HepG2 (cell line): ENCODE results near the gene SLC16A6. TPM values are rescaled to one million over a fixed set of nuclear protein-coding genes. Genes with fewer than 3 reads are reported as not detected.

Experiments used
- ARID5B ChIP-seq: IDR thresholded peaks from 2 replicates; pipeline ENCODE4 v1.4.0; 2020; ENCODE audit warnings: mild to moderate bottlenecking, missing genetic modification reagents
- CREM ChIP-seq, 2 experiments: sonication (generic) in 1 of 2; formaldehyde crosslinking in 1 of 2; IDR thresholded peaks; 2 replicates each; pipeline versions ENCODE4 v1.4.0 to v1.6.1; 2016 to 2020; ENCODE audit warnings: antibody characterized with exemption in 1 of 2, mild to moderate bottlenecking in 1 of 2, missing genetic modification reagents in 1 of 2
- EED ChIP-seq: sonication (generic); formaldehyde crosslinking; IDR thresholded peaks from 2 replicates; pipeline ENCODE4 v1.5.0; 2020; ENCODE audit warnings: mild to moderate bottlenecking, missing genetic modification reagents
- MED1 ChIP-seq: sonication (generic); formaldehyde crosslinking; IDR thresholded peaks from 2 replicates; pipeline ENCODE4 v1.4.0; 2020; ENCODE audit warnings: missing genetic modification reagents
- PHF8 ChIP-seq: sonication (generic); formaldehyde crosslinking; IDR thresholded peaks from 2 replicates; pipeline ENCODE4 v1.5.0; 2020; ENCODE audit warnings: missing genetic modification reagents
- SPEN ChIP-seq: sonication (generic); formaldehyde crosslinking; IDR thresholded peaks from 2 replicates; pipeline ENCODE4 v1.5.1; 2020; ENCODE audit warnings: low read depth, mild to moderate bottlenecking, missing genetic modification reagents
- TAF1 ChIP-seq: sonication (generic); formaldehyde crosslinking; IDR thresholded peaks from 2 replicates; pipeline ENCODE4 v1.4.0; 2020; ENCODE audit warnings: missing genetic modification reagents
- THAP9 ChIP-seq: sonication (generic); formaldehyde crosslinking; IDR thresholded peaks from 2 replicates; pipeline ENCODE4; 2020; ENCODE audit warnings: missing genetic modification reagents, mild to moderate bottlenecking, borderline replicate concordance
- WIZ ChIP-seq: sonication (generic); formaldehyde crosslinking; IDR thresholded peaks from 2 replicates; pipeline ENCODE4 v1.5.1; 2020; ENCODE audit warnings: mild to moderate bottlenecking, missing genetic modification reagents
- ZBTB7B ChIP-seq: sonication (generic); formaldehyde crosslinking; IDR thresholded peaks from 2 replicates; pipeline ENCODE4 v1.4.0; 2020; ENCODE audit warnings: missing genetic modification reagents
- ZFP41 ChIP-seq: sonication (generic); formaldehyde crosslinking; IDR thresholded peaks from 2 replicates; pipeline ENCODE4 v1.4.0; 2020; ENCODE audit warnings: mild to moderate bottlenecking, missing genetic modification reagents, borderline replicate concordance
- ZNF331 ChIP-seq: sonication (generic); formaldehyde crosslinking; IDR thresholded peaks from 2 replicates; pipeline ENCODE4 v1.4.0; 2020; ENCODE audit warnings: missing genetic modification reagents
- ZNF547 ChIP-seq: sonication (generic); formaldehyde crosslinking; IDR thresholded peaks from 2 replicates; pipeline ENCODE4 v1.5.1; 2020; ENCODE audit warnings: mild to moderate bottlenecking, missing genetic modification reagents
- ZNF704 ChIP-seq: sonication (generic); formaldehyde crosslinking; IDR thresholded peaks from 2 replicates; pipeline ENCODE4 v1.8.1; 2023; ENCODE audit warnings: mild to moderate bottlenecking, inconsistent platforms, moderate library complexity, missing genetic modification reagents, borderline replicate concordance
- ZNF788 ChIP-seq: sonication (generic); formaldehyde crosslinking; IDR thresholded peaks from 2 replicates; pipeline ENCODE4 v1.5.0; 2020; ENCODE audit warnings: mild to moderate bottlenecking, missing genetic modification reagents, borderline replicate concordance
- ZNF891 ChIP-seq: sonication (generic); formaldehyde crosslinking; IDR thresholded peaks from 2 replicates; pipeline ENCODE4 v1.5.0; 2020; ENCODE audit warnings: mild to moderate bottlenecking, missing genetic modification reagents
- polyA plus RNA-seq, 8 experiments: library from polyadenylated mRNA; depleted of rRNA in 3 of 8; stranded (reverse) in 7 of 8; unstranded in 1 of 8; fragments of >200 nt; fragmentation: Illumina TruSeq in 4 of 8; extraction: Trizol in 4 of 8; gene quantifications; 2 replicates each; pipeline versions ENCODE4 v1.2.1 to v1.2.3, GENCODE V29; 2011 to 2016; ENCODE audit warnings: low read depth in 4 of 8, missing spikeins in 1 of 8, mixed read lengths in 1 of 8; ENCODE audit not compliant: insufficient read depth in 1 of 8
- total RNA-seq, 5 experiments: library from RNA; depleted of rRNA; stranded (reverse); fragments of >200 nt; fragmentation: Illumina TruSeq; extraction: Trizol; gene quantifications; 2 replicates each; pipeline ENCODE4 v1.2.3, GENCODE V29; 2016; ENCODE audit warnings: low read depth in 1 of 5
- TF ChIP-seq, protein P1 (sequence below): sonication (generic); formaldehyde crosslinking; conservative IDR thresholded peaks from 2 replicates; pipeline ENCODE4 v1.4.0; 2020; ENCODE audit warnings: mild to moderate bottlenecking, missing genetic modification reagents, moderate library complexity

SLC16A6 gene
- total and polyA plus RNA-seq, 2 of the 13 experiments (the other 11 are each of a cell fraction or from before 2014, with no cell fraction given), result 1.1 to 44.7 TPM

- TF ChIP-seq ZNF891 (0 out of 2 replicates have a peak, but pooled peaks have one; percentile 55), ZNF331 (peak; percentile 7; the same call in 1 of the 2 replicates), THAP9 (peak; percentile 73), WIZ (CRISPR knock-in tag) (no peak), ZBTB7B (peak; percentile 64; the same call in 1 of the 2 replicates), PHF8 (CRISPR knock-in tag) (0 out of 2 replicates have a peak, but pooled peaks have one; percentile 33), EED (0 out of 2 replicates have a peak, but pooled peaks have one; percentile 61), ZFP41 (CRISPR knock-in tag) (peak; percentile 85), CREM (IDR thresholded peaks at IDR 0.05) (0 out of 2 replicates have a peak, but pooled peaks have one; percentile 32), CREM (CRISPR knock-in tag; IDR thresholded peaks at IDR 0.05) (no peak), TAF1 (CRISPR knock-in tag) (peak; percentile 43; the same call in 1 of the 2 replicates), MED1 (CRISPR knock-in tag) (peak; percentile 30; the same call in 1 of the 2 replicates), ZNF788 (peak; percentile 76; the same call in 1 of the 2 replicates), ARID5B (CRISPR knock-in tag) (peak; percentile 43), SPEN (CRISPR knock-in tag) (0 out of 2 replicates have a peak, but pooled peaks have one; percentile 24), ZNF704 (no peak), ZNF547 (CRISPR knock-in tag) (peak; percentile 61; the same call in 1 of the 2 replicates)
- TF ChIP-seq, protein P1, sequence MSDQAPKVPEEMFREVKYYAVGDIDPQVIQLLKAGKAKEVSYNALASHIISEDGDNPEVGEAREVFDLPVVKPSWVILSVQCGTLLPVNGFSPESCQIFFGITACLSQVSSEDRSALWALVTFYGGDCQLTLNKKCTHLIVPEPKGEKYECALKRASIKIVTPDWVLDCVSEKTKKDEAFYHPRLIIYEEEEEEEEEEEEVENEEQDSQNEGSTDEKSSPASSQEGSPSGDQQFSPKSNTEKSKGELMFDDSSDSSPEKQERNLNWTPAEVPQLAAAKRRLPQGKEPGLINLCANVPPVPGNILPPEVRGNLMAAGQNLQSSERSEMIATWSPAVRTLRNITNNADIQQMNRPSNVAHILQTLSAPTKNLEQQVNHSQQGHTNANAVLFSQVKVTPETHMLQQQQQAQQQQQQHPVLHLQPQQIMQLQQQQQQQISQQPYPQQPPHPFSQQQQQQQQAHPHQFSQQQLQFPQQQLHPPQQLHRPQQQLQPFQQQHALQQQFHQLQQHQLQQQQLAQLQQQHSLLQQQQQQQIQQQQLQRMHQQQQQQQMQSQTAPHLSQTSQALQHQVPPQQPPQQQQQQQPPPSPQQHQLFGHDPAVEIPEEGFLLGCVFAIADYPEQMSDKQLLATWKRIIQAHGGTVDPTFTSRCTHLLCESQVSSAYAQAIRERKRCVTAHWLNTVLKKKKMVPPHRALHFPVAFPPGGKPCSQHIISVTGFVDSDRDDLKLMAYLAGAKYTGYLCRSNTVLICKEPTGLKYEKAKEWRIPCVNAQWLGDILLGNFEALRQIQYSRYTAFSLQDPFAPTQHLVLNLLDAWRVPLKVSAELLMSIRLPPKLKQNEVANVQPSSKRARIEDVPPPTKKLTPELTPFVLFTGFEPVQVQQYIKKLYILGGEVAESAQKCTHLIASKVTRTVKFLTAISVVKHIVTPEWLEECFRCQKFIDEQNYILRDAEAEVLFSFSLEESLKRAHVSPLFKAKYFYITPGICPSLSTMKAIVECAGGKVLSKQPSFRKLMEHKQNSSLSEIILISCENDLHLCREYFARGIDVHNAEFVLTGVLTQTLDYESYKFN (CRISPR knock-in tag), result 0 out of 2 replicates have a peak, but pooled peaks have one; percentile 4
Observed at GRCh38 chr17:68290268-68290954, 516 bp downstream of the SLC16A6 start (continued).
